PFSK-1 (cell line): ENCODE results near the gene CYREN.

Source experiments
- FOXP2 ChIP-seq: optimal IDR thresholded peaks from 2 replicates; pipeline ENCODE3; 2011; ENCODE audit warnings: borderline replicate concordance, control low read depth, inconsistent platforms; ENCODE audit not compliant: insufficient read depth; ENCODE audit errors: extremely low read length, extremely low read depth
- POLR2AphosphoS5 ChIP-seq: IDR thresholded peaks from 2 replicates; pipeline ENCODE4 v1.6.1; 2012; ENCODE audit warnings: low read depth, mild to moderate bottlenecking, control low read depth, low read length, moderate library complexity
- SIN3A ChIP-seq: IDR thresholded peaks from 2 replicates; pipeline ENCODE4 v1.6.1; 2012; ENCODE audit warnings: mild to moderate bottlenecking, low read length, moderate library complexity, borderline replicate concordance; ENCODE audit not compliant: insufficient read depth
- TAF1 ChIP-seq: IDR thresholded peaks from 2 replicates; pipeline ENCODE4 v1.6.1; 2012; ENCODE audit warnings: low read length, control low read depth, borderline replicate concordance; ENCODE audit not compliant: insufficient read depth
- TF ChIP-seq, protein P1 (sequence below), 2 experiments: IDR thresholded peaks; 2 replicates each; pipeline versions ENCODE4 v1.6.1 to v1.8.0; 2011 to 2012; ENCODE audit warnings: low read depth in 2 of 2, low read length in 2 of 2, control low read depth in 1 of 2, inconsistent platforms in 1 of 2, mild to moderate bottlenecking in 1 of 2, moderate library complexity in 1 of 2; ENCODE audit not compliant: insufficient read depth in 1 of 2

CYREN gene

DNA sequence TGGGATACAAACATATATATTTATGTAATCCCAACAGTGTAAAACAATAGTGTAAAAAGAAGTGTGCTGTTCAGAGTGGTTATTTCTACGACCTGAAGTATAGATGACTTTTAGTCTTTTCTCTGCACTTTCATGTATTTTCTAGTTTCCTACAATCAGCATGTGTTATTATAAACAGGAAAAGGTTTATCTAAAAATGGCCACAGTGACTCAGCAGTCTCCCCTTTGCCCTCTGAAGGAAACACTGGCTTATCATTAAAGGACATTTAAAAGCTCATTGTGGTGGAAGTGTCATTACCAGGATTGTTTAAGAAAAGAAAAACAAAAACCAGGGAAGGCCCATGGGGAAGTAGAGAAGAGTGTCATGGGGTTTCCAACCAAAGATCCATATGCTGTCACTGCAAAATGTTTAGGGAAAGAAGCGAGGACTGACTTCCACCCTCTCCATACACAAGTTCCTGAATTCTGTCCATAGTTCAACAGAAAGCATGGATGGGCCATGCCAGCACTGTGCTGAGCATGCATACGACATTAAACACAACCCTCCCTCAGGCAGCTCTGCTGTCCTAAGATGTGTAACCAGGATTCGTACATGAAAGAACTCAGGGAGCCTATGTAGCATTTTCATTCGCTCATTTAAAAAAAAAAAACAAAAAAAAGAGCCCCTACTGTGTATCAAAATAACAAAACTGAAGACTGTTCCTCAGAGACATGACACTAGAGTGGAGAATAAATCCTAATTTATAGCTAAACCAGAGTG lies 10.2 kb downstream of the CYREN start:
- TF ChIP-seq, protein P1, sequence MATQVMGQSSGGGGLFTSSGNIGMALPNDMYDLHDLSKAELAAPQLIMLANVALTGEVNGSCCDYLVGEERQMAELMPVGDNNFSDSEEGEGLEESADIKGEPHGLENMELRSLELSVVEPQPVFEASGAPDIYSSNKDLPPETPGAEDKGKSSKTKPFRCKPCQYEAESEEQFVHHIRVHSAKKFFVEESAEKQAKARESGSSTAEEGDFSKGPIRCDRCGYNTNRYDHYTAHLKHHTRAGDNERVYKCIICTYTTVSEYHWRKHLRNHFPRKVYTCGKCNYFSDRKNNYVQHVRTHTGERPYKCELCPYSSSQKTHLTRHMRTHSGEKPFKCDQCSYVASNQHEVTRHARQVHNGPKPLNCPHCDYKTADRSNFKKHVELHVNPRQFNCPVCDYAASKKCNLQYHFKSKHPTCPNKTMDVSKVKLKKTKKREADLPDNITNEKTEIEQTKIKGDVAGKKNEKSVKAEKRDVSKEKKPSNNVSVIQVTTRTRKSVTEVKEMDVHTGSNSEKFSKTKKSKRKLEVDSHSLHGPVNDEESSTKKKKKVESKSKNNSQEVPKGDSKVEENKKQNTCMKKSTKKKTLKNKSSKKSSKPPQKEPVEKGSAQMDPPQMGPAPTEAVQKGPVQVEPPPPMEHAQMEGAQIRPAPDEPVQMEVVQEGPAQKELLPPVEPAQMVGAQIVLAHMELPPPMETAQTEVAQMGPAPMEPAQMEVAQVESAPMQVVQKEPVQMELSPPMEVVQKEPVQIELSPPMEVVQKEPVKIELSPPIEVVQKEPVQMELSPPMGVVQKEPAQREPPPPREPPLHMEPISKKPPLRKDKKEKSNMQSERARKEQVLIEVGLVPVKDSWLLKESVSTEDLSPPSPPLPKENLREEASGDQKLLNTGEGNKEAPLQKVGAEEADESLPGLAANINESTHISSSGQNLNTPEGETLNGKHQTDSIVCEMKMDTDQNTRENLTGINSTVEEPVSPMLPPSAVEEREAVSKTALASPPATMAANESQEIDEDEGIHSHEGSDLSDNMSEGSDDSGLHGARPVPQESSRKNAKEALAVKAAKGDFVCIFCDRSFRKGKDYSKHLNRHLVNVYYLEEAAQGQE (IDR thresholded peaks at IDR 0.05; ENCODE audit: insufficient read depth in 1 of 2, low read depth in 2 of 2, low read length in 2 of 2) = no peak
- no peak for TF ChIP-seq POLR2AphosphoS5

DNA sequence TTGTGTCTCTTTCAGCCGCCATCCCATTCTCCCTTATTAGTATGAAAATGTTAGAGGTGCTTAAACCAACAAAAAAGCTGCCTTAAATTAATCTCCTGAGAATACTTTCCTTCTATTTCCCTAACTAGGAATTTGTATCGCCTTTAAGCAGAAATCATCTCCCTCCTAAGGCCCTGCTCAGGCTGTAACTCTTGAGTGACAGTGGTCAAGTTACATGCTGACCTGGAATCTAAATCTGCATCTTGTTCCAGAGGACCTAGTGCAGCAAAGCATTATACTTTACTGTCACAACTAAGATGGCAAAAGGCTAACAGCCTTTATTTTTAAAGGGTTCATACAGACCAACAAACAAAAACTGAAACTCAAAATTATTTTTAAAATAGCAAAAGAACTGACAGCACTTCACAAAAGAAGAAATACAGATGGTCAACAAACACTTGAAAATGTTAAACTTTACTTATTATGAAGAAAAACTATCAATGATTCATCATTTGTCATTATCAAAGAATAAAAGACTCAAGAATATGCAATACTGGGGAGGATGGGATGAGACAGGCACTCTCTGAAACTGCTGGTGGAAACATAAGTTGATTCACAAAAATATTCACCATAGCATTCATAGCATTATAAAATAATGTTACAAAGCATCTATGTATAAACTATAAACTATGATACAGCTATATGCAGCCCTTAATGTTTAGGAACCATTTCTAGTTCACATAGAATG lies 11.0 kb downstream of the CYREN start:
- TF ChIP-seq FOXP2 (no peak), POLR2AphosphoS5 (no peak)

DNA sequence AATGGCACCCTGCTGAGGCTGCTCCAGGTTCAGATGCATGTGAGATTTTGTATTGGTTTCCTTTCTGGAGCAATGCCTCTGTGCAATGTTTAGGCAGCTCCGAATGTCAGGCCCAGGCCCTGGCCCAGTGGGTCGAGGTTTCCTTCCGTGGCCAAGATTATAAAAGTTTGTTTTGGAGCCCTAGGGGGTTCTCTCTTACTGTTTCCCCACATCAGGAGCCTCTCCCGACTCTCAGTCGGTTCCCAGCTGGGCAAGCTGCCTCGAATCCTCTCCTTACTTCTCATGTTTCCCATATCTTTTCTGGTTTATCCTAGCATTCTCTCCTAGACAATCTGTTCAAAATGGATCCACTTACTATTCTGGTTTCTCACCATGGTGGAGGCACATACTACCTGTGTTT lies 11.6 kb downstream of the CYREN start:
- TF ChIP-seq FOXP2 (no peak), SIN3A (no peak), TAF1 (no peak), POLR2AphosphoS5 (no peak)
- TF ChIP-seq, protein P1 (IDR thresholded peaks at IDR 0.05; ENCODE audit: insufficient read depth in 1 of 2, low read depth in 2 of 2, low read length in 2 of 2) = no peak

DNA sequence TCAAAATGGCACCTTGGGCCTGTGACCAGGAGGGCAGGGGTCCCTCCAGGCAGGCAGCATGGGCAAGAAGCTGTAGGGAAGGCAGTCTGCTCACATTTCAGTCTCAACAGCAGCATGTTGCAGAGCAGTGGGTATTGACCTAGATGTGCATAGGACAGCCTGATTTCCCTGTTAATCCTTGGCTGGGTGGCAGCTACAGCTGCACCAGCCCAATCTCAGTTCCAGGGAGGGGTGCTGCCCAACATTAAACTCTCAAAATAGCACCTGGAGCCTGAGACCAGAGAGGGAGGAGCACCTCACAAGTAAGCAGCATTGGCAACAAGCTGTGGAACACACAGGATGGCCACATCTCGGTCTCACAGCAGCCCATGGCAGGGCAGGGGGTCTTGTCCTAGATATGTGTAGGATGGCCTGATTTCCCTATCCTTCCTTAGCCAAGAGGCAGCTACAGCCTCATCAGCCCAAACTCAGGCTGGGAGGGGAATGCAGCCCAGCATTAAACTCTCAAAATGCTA lies 12.3 kb downstream of the CYREN start:
- TF ChIP-seq POLR2AphosphoS5 = no peak
- TF ChIP-seq FOXP2 = no peak
- no peak for TF ChIP-seq TAF1
- TF ChIP-seq, protein P1 (IDR thresholded peaks at IDR 0.05; ENCODE audit: insufficient read depth in 1 of 2, low read depth in 2 of 2, low read length in 2 of 2) = no peak
- no peak for TF ChIP-seq SIN3A

DNA sequence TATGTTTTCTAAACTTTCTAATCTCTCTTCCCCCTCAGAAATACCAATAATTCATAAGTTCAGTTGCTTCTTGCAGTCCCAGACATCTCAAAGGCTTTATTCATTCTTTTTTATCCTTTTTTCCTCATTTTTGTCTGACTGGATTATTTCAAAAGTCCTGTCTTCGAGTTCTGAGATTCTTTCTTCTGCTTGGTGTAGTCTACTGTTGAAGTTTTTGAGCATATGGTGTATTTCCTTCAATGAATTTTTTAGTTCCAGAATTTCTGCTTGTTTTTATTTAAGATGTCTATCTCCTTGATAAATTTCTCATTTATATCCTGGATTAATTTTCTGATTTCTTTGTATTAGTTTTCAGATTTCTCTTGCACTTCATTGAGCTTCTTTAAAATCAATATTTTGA lies 14.2 kb downstream of the CYREN start:
- TF ChIP-seq, protein P1 (IDR thresholded peaks at IDR 0.05; ENCODE audit: insufficient read depth in 1 of 2, low read depth in 2 of 2, low read length in 2 of 2) = no peak
- no peak for TF ChIP-seq POLR2AphosphoS5
- TF ChIP-seq FOXP2 = no peak
- TF ChIP-seq TAF1 = no peak
- TF ChIP-seq SIN3A = no peak
